ENCODE results near the gene CHL1.
A peak's percentile ranks its signal among the peaks of the same experiment; 100 is the strongest.

The CHL1 gene

GRCh38 chr3:228442-229182 lies 32.0 kb downstream of the CHL1 start:
- no peak for DNase-seq (ENCODE audit: low read depth)

DNA sequence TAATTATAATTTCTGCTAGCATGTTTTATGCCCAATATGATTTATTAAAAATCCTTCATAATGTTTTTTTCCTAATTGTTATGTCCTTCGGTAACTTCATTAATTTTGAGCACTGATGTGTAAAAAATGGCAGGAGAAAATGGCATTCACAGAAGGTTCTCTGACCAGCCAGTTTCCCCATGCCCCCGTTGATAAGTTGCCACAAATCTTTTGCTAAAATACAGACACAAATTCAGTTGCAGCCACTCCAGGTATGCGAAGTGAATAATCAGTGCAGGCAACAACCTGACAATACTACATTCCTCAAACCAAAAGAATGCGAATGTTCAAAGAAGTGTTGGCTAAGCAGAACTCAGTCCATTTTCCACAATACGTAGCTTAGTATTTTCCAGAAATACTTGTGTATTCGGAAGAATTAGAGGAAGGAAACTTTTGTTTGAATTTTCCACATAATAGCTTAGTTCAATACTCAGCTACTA lies 32.7 kb downstream of the CHL1 start:
- no peak for DNase-seq (ENCODE audit: low read depth)

DNA sequence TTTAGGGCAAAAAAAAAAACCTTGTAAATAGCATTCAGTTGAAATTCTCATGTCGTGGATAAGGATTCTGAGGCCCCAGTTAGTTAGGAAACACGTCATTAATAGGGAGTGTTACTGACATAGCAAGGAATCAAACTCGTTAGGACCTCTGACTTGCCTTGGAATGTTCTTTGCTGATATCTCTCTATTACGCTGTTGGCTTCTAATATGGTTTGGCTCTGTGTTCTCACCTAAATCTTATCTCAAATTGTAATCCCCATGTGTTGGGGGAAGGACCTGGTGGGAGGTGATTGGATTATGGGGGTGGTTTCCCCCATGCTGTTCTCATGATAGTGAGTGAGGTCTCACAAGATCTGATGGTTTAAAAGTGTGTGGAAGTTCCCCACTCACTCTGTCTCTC lies 40.3 kb downstream of the CHL1 start:
- DNase-seq (ENCODE audit: low read depth), result no peak

- DNase-seq (ENCODE audit: low read depth), result peak; percentile 9
Observed at GRCh38 chr3:242602-243355, 46.2 kb downstream of the CHL1 start.

- DNase-seq (ENCODE audit: low read depth), result peak; percentile 80
Observed at GRCh38 chr3:243356-243725, 46.8 kb downstream of the CHL1 start.

DNA sequence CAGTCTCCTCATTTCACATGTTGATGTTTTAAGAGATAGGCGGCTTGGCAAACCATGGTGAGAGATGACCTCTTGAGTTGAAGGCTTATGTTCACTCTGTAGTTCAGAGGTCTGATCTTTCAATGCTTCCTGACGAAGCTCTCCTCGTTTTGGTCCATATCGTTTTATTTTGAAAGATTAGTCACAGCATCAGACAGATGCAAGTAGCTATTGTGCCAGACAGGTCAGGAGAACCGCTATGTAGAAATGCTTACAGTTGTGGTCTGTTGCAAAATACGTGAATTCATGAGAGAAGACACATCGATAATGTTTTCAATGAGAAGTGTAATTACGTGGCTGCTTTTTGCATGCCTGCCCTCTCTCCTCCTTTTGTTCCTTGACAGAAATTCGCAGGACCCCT lies 47.5 kb downstream of the CHL1 start:
- DNase-seq (ENCODE audit: low read depth), result peak; percentile 74

GRCh38 chr3:247916-248315 lies 51.4 kb downstream of the CHL1 start:
- DNase-seq (ENCODE audit: low read depth), result no peak

- DNase-seq (ENCODE audit: low read depth), result no peak
Observed at GRCh38 chr3:248864-249520, 52.4 kb downstream of the CHL1 start.

DNA sequence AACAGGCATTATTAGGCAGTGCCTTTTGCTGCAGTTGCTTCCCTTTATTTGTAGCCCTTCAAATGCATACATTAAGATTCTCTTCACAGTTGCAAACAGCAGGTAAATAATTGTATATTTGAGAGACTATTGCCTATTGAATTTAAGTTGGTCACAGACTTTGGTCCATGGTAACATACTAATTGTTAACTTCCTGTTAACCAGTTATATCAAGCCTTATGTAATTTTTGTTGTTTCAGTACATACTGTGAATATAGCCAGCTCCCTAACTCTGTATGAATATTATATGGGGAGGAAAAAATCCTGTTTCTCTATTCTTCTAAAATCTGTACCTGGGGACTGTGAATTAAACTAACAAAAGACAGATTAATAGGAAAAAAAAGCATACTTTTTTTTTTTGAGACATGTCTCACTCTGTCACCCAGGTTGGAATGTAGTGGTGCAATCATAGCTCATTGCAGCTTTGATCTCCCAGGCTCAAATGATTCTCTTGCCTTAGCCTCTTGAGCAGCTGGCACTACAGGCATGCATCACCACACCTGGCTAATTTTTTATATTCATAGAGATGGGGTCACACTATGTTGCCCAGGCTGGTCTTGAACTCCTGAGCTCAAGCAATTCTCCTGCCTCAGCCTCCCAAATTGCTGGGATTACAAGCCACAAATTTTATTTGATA lies 53.2 kb downstream of the CHL1 start:
- DNase-seq (ENCODE audit: low read depth), result no peak

GRCh38 chr3:256501-256900 lies 59.9 kb downstream of the CHL1 start:
- DNase-seq (ENCODE audit: low read depth), result no peak

- DNase-seq (ENCODE audit: low read depth), result no peak
Observed at GRCh38 chr3:257826-258225, 61.3 kb downstream of the CHL1 start.

- peak; percentile 2 for DNase-seq (ENCODE audit: low read depth)
Observed at GRCh38 chr3:260898-261297, 64.3 kb downstream of the CHL1 start.

GRCh38 chr3:263393-263792 lies 66.8 kb downstream of the CHL1 start:
- no peak for DNase-seq (ENCODE audit: low read depth)

GRCh38 chr3:264394-265156 lies 68.0 kb downstream of the CHL1 start:
- DNase-seq (ENCODE audit: low read depth), result peak; percentile 89

GRCh38 chr3:267101-267500 lies 70.5 kb downstream of the CHL1 start:
- DNase-seq (ENCODE audit: low read depth), result no peak

GRCh38 chr3:270688-271087 lies 74.1 kb downstream of the CHL1 start:
- no peak for DNase-seq (ENCODE audit: low read depth)

GRCh38 chr3:274927-275326 lies 78.4 kb downstream of the CHL1 start:
- DNase-seq (ENCODE audit: low read depth), result no peak

DNA sequence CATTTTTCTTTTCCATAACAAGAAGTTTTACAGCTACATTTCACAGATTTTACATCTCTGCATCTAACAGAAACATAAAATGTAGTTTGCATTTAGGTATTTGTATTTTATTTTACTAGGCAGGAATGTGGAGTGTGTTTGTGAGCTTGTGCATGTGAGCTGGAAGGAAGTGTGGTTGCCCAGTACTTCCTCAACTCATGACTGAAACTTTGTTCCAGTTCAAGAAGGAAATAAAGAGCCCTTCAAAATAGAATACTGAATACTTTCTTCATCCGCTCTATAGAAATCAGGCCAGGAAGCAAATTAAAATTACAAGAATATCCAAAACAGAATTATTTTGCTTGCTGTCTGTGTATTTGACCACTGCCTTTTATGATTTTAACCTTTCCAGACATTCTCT lies 81.3 kb downstream of the CHL1 start:
- no peak for DNase-seq (ENCODE audit: low read depth)

GRCh38 chr3:278300-279064 lies 81.9 kb downstream of the CHL1 start:
- no peak for DNase-seq (ENCODE audit: low read depth)

GRCh38 chr3:279325-279724 lies 82.8 kb downstream of the CHL1 start:
- DNase-seq (ENCODE audit: low read depth), result no peak

- DNase-seq (ENCODE audit: low read depth), result no peak
Observed at GRCh38 chr3:280681-281080, 84.1 kb downstream of the CHL1 start.
